Lung (tissue), 12 donors: Measurements from ENCODE around the gene EVI5L. TPM values are rescaled to one million over a fixed set of nuclear protein-coding genes. Genes with fewer than 3 reads are reported as not detected.

Source experiments
- ATAC-seq: fragments of 200-7000 bp; cut with Tn5 transposase; one replicate; pipeline ENCODE4 v1.9.1; 2020; ENCODE audit warnings: moderate number of reproducible peaks; ENCODE audit not compliant: insufficient read depth, low FRiP score
- DNase-seq, 3 donors: peaks; one replicate each; pipeline ENCODE4 v3.0.0-alpha.2; 2013 to 2017
- H3K27ac ChIP-seq, 2 donors: one replicate each; pipeline ENCODE4 v1.5.1; 2013; ENCODE audit warnings: mild to moderate bottlenecking in 2 of 2, moderate library complexity in 2 of 2, control low read depth in 1 of 2, inconsistent platforms in 1 of 2, low read depth in 1 of 2, low read length in 1 of 2
- H3K27me3 ChIP-seq, 3 donors: one replicate each; pipeline ENCODE4 v1.5.1; 2013; ENCODE audit warnings: low read length in 2 of 3; ENCODE audit not compliant: control insufficient read depth in 3 of 3, insufficient read depth in 3 of 3
- H3K36me3 ChIP-seq, 4 donors: one replicate each; pipeline ENCODE4 v1.5.1; 2013; ENCODE audit warnings: low read length in 4 of 4, mild to moderate bottlenecking in 1 of 4, moderate library complexity in 1 of 4; ENCODE audit not compliant: control insufficient read depth in 4 of 4, insufficient read depth in 4 of 4
- H3K4me1 ChIP-seq, 5 donors: one replicate each; pipeline ENCODE4 v1.5.1; 2013; ENCODE audit warnings: low read length in 5 of 5, mild to moderate bottlenecking in 2 of 5, moderate library complexity in 1 of 5; ENCODE audit not compliant: control insufficient read depth in 5 of 5, insufficient read depth in 5 of 5
- H3K4me3 ChIP-seq: one replicate; pipeline ENCODE4 v1.5.1; 2013; ENCODE audit warnings: mild to moderate bottlenecking, control low read depth, moderate library complexity
- H3K9ac ChIP-seq, 2 donors: one replicate each; pipeline ENCODE4 v1.5.1; 2013; ENCODE audit warnings: low read length in 2 of 2, control low read depth in 1 of 2; ENCODE audit not compliant: insufficient read depth in 1 of 2
- H3K9me3 ChIP-seq, 4 donors: one replicate each; pipeline ENCODE4 v1.5.1; 2013; ENCODE audit warnings: low read length in 3 of 4, mild to moderate bottlenecking in 1 of 4, moderate library complexity in 1 of 4; ENCODE audit not compliant: control insufficient read depth in 4 of 4, insufficient read depth in 3 of 4
- CTCF ChIP-seq: IDR thresholded peaks from 2 replicates; pipeline ENCODE4 v1.5.1; 2012; ENCODE audit warnings: mild to moderate bottlenecking; ENCODE audit errors: control extremely low read depth, extremely low read depth
- WGBS, 2 donors: extraction: QIAGEN DNeasy Blood & Tissue Kit; methylation state at CpG; one replicate each; pipeline ENCODE4 v1.1.7; 2013; 5-methylcytosine and 5-hydroxymethylcytosine counted together
- polyA plus RNA-seq, 2 donors: library from polyadenylated mRNA; stranded (reverse); fragments of 200-250 nt; gene quantifications; one replicate each; pipeline ENCODE4 v1.2.1, GENCODE V29; 2013
- total RNA-seq, 2 donors: library from RNA; depleted of rRNA in 1 of 2; stranded (reverse); fragments of >200 nt in 1 of 2; gene quantifications; one replicate each; pipeline ENCODE4 v1.2.1, GENCODE V29; 2014 to 2021
- donor health status: control.
- donor health status: control.
- donor health status: Bipolar disorder and iron deficiency.
- donor health status: healthy.
- donor health status: DM: yes; HTN: yes; CAD: no.

EVI5L gene
- total and polyA plus RNA-seq, 4 donors = 10.7 to 18.6 (median 12.6) TPM

DNA sequence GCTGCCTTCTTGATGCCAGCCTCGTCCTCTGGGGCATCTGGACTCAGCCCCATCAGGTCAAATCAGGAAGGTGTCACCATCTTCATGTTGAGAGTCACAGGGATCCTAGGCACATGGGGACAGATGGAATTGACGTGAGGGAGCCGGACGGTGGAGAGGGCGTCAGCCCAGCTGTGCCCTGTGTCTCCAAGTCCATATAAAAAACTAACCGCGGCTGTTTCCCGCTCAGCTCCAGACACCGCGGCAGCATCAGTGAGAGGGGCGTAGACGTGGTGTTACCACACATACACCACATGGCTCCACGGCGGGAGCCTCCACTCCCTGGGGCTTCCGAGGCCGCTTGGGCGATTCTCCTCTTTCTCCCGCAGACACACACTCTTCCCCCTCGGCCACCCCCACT lies 49.8 kb downstream of the EVI5L start:
- Histone ChIP-seq H3K27ac (no peak overlapping the region), H3K9me3 (peaks cover 0 to 2% (median 0%) of the 10 kb centered on the region in 4 donors), H3K9ac (no peak overlapping the region), H3K4me1 (no peaks in the 10 kb centered on the region), H3K36me3 (no peaks in the 10 kb centered on the region), H3K27me3 (peaks cover 0 to 2% (median 2%) of the 10 kb centered on the region in 3 donors), H3K4me3 (no peak overlapping the region)
- no peak for DNase-seq
- 86 to 92% methylated on average over 19 of the region's 19 CpGs for WGBS, 2 donors
- no peak for TF ChIP-seq CTCF
- no peak for ATAC-seq

- ATAC-seq = no peak
- 91 to 94% methylated on average over 3 of the region's 3 CpGs for WGBS, 2 donors
- no peak overlapping the region for H3K9ac ChIP-seq
These were observed 51.9 kb downstream of the EVI5L start for GRCh38 chr19:7881910-7882309.

GRCh38 chr19:7883105-7883504 lies 53.1 kb downstream of the EVI5L start:
- no peak for TF ChIP-seq CTCF
- Histone ChIP-seq H3K9me3 (peaks cover 0 to 2% (median 0%) of the 10 kb centered on the region in 4 donors), H3K36me3 (no peaks in the 10 kb centered on the region), H3K27ac (no peak overlapping the region), H3K27me3 (no peaks in the 10 kb centered on the region), H3K4me3 (no peak overlapping the region), H3K4me1 (no peaks in the 10 kb centered on the region), H3K9ac (no peak overlapping the region)
- ATAC-seq (no peak), DNase-seq (no peak)
- 83 to 90% methylated on average over 4 of the region's 4 CpGs for WGBS, 2 donors

More at GRCh38 chr19:7881910-7882309, 51.9 kb downstream of the EVI5L start:
- H3K4me3 ChIP-seq = no peak overlapping the region
- H3K9me3 ChIP-seq = peaks cover 0 to 2% (median 0%) of the 10 kb centered on the region in 4 donors
- no peaks in the 10 kb centered on the region for H3K4me1 ChIP-seq
- DNase-seq = no peak
- no peak overlapping the region for H3K27ac ChIP-seq
- no peak for TF ChIP-seq CTCF
- H3K27me3 ChIP-seq = no peaks in the 10 kb centered on the region
- H3K36me3 ChIP-seq = no peaks in the 10 kb centered on the region

- no peaks in the 10 kb centered on the region for H3K36me3 ChIP-seq
- H3K9me3 ChIP-seq = peaks cover 0 to 2% (median 0%) of the 10 kb centered on the region in 4 donors
- H3K27me3 ChIP-seq = no peaks in the 10 kb centered on the region
- no peak overlapping the region for H3K9ac ChIP-seq
- no peak overlapping the region for H3K4me3 ChIP-seq
- no peak for DNase-seq
- no peak for ATAC-seq
- WGBS, 2 donors = 67 to 73% methylated on average over 2 of the region's 2 CpGs
- no peak overlapping the region for H3K27ac ChIP-seq
- TF ChIP-seq CTCF = no peak
- H3K4me1 ChIP-seq = no peaks in the 10 kb centered on the region
These were observed 54.0 kb downstream of the EVI5L start for GRCh38 chr19:7883796-7884570.
